ENCODE results near the gene F2RL3.
"Not testable (repeated sequence)": the region's sequence is repeated elsewhere in the genome, so short reads cannot be mapped to it uniquely, and the experiment has no call there.

F2RL3 gene

DNA sequence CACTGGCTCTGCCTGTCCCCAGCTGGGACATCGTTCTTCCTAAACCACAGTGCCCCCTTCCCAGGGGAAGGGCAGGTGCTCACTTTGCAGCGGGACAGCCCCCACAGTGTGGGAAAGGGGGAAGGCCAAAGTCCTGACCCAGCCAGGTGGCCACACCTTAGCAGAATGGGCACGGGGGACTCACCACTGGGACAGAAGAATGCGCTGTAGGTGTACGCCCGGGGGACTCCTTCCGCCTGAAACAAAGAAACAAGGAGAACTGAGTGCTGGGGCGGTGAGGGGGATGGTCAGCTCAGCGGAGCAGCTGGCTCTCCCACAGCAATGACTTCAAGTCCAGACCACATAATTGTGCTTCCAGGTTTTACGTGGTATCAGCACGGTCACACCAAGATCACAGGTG lies 49.4 kb downstream of the F2RL3 start:
- H3K4me3 ChIP-seq (replicated peaks in 1 of 2; ENCODE audit: low read depth in 2 of 2, low read length in 2 of 2) = no peak overlapping the region
- no peak for DNase-seq (ENCODE audit: low read depth in 2 of 2)
- TF ChIP-seq, protein P1, sequence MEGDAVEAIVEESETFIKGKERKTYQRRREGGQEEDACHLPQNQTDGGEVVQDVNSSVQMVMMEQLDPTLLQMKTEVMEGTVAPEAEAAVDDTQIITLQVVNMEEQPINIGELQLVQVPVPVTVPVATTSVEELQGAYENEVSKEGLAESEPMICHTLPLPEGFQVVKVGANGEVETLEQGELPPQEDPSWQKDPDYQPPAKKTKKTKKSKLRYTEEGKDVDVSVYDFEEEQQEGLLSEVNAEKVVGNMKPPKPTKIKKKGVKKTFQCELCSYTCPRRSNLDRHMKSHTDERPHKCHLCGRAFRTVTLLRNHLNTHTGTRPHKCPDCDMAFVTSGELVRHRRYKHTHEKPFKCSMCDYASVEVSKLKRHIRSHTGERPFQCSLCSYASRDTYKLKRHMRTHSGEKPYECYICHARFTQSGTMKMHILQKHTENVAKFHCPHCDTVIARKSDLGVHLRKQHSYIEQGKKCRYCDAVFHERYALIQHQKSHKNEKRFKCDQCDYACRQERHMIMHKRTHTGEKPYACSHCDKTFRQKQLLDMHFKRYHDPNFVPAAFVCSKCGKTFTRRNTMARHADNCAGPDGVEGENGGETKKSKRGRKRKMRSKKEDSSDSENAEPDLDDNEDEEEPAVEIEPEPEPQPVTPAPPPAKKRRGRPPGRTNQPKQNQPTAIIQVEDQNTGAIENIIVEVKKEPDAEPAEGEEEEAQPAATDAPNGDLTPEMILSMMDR (IDR thresholded peaks at IDR 0.05; ENCODE audit: low read depth, low read length) = no peak

- not testable (repeated sequence) for H3K4me3 ChIP-seq (replicated peaks in 1 of 2; ENCODE audit: low read depth in 2 of 2, low read length in 2 of 2); DNase-seq (ENCODE audit: low read depth in 2 of 2)
These were observed 51.3 kb downstream of the F2RL3 start for GRCh38 chr19:16940063-16940462.

- no peak overlapping the region for H3K4me3 ChIP-seq (replicated peaks in 1 of 2; ENCODE audit: low read depth in 2 of 2, low read length in 2 of 2)
- DNase-seq (ENCODE audit: low read depth in 2 of 2) = no peak
- TF ChIP-seq, protein P1 (IDR thresholded peaks at IDR 0.05; ENCODE audit: low read depth, low read length) = no peak
These were observed 51.8 kb downstream of the F2RL3 start for GRCh38 chr19:16940626-16941025.

Data from cardiac fibroblast (primary cell).